NCI-H69 (cell line): ENCODE measurements around the gene C10orf71.

Experiments used
- DNase-seq: peaks from one replicate; lab custom pipeline; 2025; lab: John Stamatoyannopoulos, UW

Gene C10orf71

GRCh38 chr10:49298983-49299815 is at the start of gene C10orf71:
Gene C10orf71 (plus strand): TSS chr10:49299170. CDS start chr10:49322546, 23,376 bp downstream.
- DNase-seq: peak; percentile 41

DNA sequence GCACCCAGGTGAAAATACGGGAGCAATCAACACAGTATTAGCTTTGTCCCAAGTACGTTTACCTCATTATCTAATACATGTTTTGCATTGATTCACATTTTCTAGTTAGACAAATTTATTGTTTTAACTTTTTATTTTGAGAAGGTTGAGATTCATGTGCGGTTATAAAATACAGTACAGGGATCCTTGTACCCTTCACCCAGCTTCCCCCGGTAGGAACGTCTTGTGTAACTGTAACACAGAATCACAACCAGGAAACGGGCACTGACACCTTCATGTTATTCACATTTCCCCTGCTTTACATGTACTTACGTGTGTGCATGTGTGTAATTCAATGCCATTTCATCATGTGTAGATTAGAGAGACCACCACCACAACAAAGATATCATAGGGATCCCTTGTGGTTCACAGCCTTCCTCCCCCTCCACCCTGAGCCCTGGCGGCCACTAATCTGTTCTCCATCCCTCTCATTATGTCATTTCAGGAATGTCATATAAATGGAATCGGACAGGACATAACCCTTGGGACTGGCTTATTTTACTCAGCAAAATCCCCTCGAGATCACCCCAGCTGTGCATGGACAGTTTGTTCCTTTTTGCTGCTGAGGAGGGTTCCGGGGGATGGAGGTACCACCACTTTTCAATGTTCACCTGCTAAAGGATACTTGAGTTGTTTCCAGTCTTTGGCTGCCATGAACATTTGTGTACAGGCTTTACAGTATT is 46.5 kb upstream of the C10orf71 start:
- no peak for DNase-seq

- no peak for DNase-seq
Measured at GRCh38 chr10:49253340-49253906, 45.5 kb upstream of the C10orf71 start.

- no peak for DNase-seq
Measured at GRCh38 chr10:49254150-49254549, 44.8 kb upstream of the C10orf71 start.

DNA sequence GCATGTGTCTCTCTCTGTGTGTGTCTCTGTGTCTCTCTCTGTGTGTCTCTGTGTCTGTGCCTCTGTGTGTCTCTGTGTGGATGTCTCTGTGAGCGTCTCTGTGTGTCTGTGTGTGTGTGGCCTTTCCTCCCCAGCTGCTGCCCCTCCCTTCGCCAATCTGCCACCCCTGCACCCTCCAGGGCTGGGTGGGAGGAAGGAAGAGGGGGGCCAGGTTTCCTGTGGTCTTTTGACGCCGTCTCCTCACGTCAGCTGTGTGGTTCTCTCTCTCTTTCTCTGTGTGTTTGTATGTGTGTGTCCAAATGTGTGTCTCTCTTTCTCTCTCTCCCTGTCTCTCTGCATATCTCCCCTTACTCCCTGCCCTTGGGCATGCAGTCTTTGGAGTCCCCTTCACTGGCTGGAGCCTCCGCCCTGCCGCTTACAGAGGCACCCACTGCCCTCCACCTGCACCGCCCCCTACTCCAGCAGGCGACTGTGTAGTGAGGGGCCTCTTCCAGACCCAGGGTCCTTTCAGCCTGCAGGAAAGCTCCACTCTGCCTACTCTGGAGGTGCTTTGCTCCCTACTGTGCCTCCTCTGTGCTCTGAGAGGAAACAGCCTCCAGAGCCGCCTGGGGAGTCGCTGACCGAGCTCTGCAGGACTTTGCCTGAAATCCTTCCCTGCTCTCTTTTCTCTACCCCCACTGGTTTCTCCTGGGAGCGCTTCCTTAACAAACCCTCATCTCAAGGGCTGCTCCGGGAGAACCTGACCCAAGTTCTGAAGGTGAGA is 44.2 kb upstream of the C10orf71 start:
- no peak for DNase-seq

DNA sequence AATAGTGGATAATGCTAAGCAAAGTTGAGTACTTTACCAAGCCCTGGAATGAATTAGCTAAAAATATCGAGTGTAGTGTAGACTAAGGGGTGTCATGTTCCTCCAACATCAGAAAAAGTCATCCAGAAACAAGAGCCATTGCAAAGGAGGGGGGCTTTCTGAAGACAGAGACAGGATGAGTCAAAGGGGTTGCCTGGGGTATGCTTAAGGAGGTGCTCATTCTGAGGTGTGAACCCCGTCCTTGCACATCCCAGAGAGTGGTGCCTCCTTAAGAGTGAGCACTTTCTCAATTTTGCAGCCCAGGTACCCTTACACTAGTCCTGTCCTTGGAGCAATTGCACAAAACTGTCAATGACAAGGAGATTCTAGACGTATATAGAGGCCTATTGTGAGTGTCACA is 43.1 kb upstream of the C10orf71 start:
- DNase-seq: no peak

DNA sequence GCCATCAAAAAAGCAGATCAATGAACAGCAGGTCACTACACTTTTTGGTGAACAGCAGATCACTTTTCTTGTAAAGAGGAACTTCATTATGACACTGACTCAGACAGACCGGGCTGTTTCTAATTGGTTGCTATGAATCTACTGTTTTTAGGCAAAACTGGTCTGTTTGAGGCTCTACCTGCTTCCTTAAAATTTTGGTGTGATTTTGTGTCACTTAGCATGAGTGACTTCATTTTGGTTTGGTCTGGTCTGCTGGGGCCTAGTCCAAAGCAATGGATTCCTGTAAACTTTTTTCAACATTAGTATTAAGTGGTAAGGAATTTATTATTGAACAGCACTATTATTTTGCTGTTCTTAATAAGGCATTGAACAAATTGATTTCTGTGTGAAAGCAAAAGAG is 41.8 kb upstream of the C10orf71 start:
- DNase-seq: no peak

- DNase-seq: no peak
Measured at GRCh38 chr10:49257626-49258349, 41.2 kb upstream of the C10orf71 start.

- DNase-seq: no peak
Measured at GRCh38 chr10:49258350-49258683, 40.7 kb upstream of the C10orf71 start.

DNA sequence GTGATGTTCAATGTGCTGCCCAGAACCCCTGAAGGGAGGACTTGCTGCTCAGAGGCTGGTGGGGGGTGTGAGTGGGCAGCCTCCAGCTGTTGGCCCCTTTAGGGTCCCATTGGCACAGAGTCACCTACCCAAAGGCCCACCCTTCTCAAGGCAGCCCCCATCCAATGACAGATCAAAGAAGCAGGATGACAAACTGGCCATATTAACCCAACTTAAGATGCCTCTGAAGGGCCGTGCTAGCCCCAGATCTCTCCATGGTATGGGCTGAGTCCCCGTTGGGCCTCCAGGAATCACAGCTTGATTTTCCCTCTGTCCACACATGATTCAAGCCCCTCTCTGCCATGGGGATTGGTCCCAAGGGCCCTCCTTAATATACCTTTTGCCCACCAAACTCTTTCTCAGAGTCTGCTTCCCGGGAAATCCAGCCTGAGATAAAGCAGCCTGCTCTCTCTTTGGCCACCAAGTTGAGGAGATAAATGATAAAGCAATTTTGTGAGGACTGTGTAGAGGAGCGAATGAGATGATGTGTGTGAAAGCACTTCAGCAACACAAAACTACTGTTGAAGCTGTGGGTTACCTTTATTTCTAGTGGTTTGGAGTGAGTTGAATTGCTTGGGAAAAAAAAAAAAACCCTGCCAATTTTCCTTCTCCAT is 38.2 kb upstream of the C10orf71 start:
- DNase-seq: no peak

GRCh38 chr10:49263591-49263990 is 35.4 kb upstream of the C10orf71 start:
- DNase-seq: no peak

- DNase-seq: no peak
Measured at GRCh38 chr10:49264177-49264677, 34.7 kb upstream of the C10orf71 start.

GRCh38 chr10:49265885-49266284 is 33.1 kb upstream of the C10orf71 start:
- DNase-seq: no peak

- DNase-seq: no peak
Measured at GRCh38 chr10:49268185-49268584, 30.8 kb upstream of the C10orf71 start.

- no peak for DNase-seq
Measured at GRCh38 chr10:49269523-49269922, 29.4 kb upstream of the C10orf71 start.

GRCh38 chr10:49270565-49270964 is 28.4 kb upstream of the C10orf71 start:
- DNase-seq: no peak

DNA sequence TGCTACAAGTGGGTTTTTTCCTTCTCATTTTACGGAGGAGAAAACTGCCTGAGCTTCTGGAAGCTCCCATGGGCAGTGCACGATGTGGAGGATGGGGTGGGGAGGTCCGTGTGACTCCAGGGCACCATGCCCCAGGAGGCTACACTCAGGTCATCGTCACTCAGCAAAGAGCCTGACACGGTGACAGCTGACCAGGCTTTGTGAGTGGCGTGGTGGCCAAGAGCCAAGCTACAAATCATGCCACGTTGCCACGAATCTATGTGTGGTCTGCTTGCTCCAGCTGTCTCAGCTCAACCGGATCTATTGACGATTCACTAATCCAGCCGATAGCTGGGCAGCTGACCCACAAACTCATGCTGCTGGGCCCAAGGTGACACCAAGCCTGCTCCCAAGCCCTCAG is 27.6 kb upstream of the C10orf71 start:
- DNase-seq: no peak

GRCh38 chr10:49272251-49273081 is 26.5 kb upstream of the C10orf71 start:
- DNase-seq: no peak

DNA sequence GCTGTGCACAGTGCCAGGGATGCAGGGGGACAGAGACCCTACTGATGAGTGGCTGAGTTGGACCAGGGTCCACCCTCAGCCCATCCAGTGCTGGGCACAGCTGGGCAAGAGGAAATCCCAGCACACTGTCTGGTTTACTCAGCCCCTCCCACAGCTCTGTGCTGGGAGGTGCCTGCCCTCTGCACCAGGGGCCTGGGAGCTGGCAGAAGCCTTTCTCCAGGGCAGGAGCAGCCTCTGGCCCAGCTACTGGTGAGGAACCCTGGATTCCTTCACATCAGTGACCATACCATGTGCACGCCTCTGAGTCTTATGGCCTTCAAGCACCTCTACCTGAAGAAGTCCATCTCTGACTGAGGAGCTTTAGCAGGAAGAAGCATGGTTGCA is 25.9 kb upstream of the C10orf71 start:
- no peak for DNase-seq

- DNase-seq: no peak
Measured at GRCh38 chr10:49273626-49274025, 25.3 kb upstream of the C10orf71 start.
